Endothelial cell of umbilical vein (primary cell): ENCODE measurements around the gene LHX4. TPM values are rescaled to one million over a fixed set of nuclear protein-coding genes. Genes with fewer than 3 reads are reported as not detected.

Source experiments
- BruUV-seq: library from RNA; stranded (reverse); fragments of 400-500 nt; replicated peaks from 2 replicates; lab custom pipeline; 2021; lab: Mats Ljungman, UMichigan
- CTCF ChIA-PET: fragments of 300-600, 350-600 bp; sonication (Branson Sonifier 250); formaldehyde crosslinking; loops from one replicate; lab custom pipeline; 2021; ENCODE audit warnings: antibody characterized with exemption, inconsistent platforms; lab: Charles Lee
- POLR2A ChIA-PET: fragments of 300-600, 350-600 bp; sonication (Branson Sonifier 250); formaldehyde crosslinking; loops from one replicate; lab custom pipeline; 2021; ENCODE audit warnings: antibody characterized with exemption, inconsistent platforms; lab: Charles Lee
- DNase-seq: peaks from one replicate; pipeline ENCODE4 v3.0.0-alpha.2; 2011; ENCODE audit warnings: low read depth, low spot score
- FAIRE-seq: peaks from 2 replicates; lab custom pipeline; 2011; peaks lifted over from hg19 to GRCh38; lab: Jason Lieb, UNC
- H2AFZ ChIP-seq: 2 replicates; pipeline ENCODE4 v1.6.0; 2012; ENCODE audit warnings: low read depth, low read length, control low read depth, inconsistent platforms
- H3K27ac ChIP-seq: 2 replicates; pipeline ENCODE4 v1.5.1; 2011; ENCODE audit warnings: low read depth, mild to moderate bottlenecking, control low read depth, low read length, moderate library complexity; ENCODE audit not compliant: insufficient read depth
- H3K27me3 ChIP-seq, 2 experiments: 2 replicates each; pipeline versions ENCODE4 v1.6.0 to v1.6.1; 2011; ENCODE audit warnings: low read length in 2 of 2, mixed read lengths in 1 of 2; ENCODE audit not compliant: control insufficient read depth in 2 of 2, insufficient read depth in 2 of 2
- H3K36me3 ChIP-seq, 2 experiments: 2 replicates in 1 of 2; 3 replicates in 1 of 2; pipeline ENCODE4 v1.5.1; 2011; ENCODE audit warnings: low read length in 2 of 2, mild to moderate bottlenecking in 1 of 2, moderate library complexity in 1 of 2; ENCODE audit not compliant: control insufficient read depth in 2 of 2, insufficient read depth in 2 of 2; ENCODE audit errors: extremely low read depth in 1 of 2
- H3K4me1 ChIP-seq: 3 replicates; pipeline ENCODE4 v1.5.1; 2011; ENCODE audit warnings: mild to moderate bottlenecking, low read length; ENCODE audit not compliant: control insufficient read depth, insufficient read depth; ENCODE audit errors: extremely low read depth
- H3K4me2 ChIP-seq: 2 replicates; pipeline ENCODE4 v1.6.1; 2011; ENCODE audit warnings: low read length, control low read depth, mixed read lengths; ENCODE audit not compliant: insufficient read depth
- H3K4me3 ChIP-seq, 3 experiments: fragments of 200-600 bp in 1 of 3; sonication (generic), shearing (Covaris generic) in 1 of 3; replicated peaks in 1 of 3; 2 replicates each; pipeline ENCODE4 v1.5.1; 2011 to 2016; ENCODE audit warnings: control low read depth in 3 of 3, low read length in 3 of 3, mild to moderate bottlenecking in 2 of 3, inconsistent platforms in 1 of 3, low read depth in 1 of 3, moderate library complexity in 1 of 3; ENCODE audit not compliant: insufficient read depth in 1 of 3
- H3K79me2 ChIP-seq: 2 replicates; pipeline ENCODE4 v1.6.0; 2012; ENCODE audit warnings: low read length, inconsistent platforms; ENCODE audit not compliant: control insufficient read depth, insufficient read depth
- H3K9ac ChIP-seq: replicated peaks from 2 replicates; pipeline ENCODE3; 2011; ENCODE audit warnings: low read length, control low read depth; ENCODE audit not compliant: insufficient read depth; ENCODE audit errors: extremely low read depth
- H3K9me1 ChIP-seq: replicated peaks from 3 replicates; pipeline ENCODE4 v1.6.0; 2011; ENCODE audit warnings: mild to moderate bottlenecking, low read length; ENCODE audit not compliant: control insufficient read depth, insufficient read depth; ENCODE audit errors: extremely low read depth
- H3K9me3 ChIP-seq: replicated peaks from 2 replicates; pipeline ENCODE4 v1.5.1; 2012; ENCODE audit warnings: low read length, inconsistent platforms; ENCODE audit not compliant: control insufficient read depth, insufficient read depth
- H4K20me1 ChIP-seq: replicated peaks from 2 replicates; pipeline ENCODE3; 2011; ENCODE audit warnings: mild to moderate bottlenecking, low read length; ENCODE audit not compliant: control insufficient read depth, insufficient read depth; ENCODE audit errors: extremely low read depth
- CTCF ChIP-seq, 2 donors: IDR thresholded peaks; 1 replicate in 1 of 2; 2 replicates in 1 of 2; pipeline ENCODE4 v1.5.1; 2011; ENCODE audit warnings: low read length in 2 of 2, mild to moderate bottlenecking in 2 of 2, moderate library complexity in 2 of 2, control low read depth in 1 of 2, inconsistent platforms in 1 of 2, low read depth in 1 of 2; ENCODE audit not compliant: insufficient read depth in 1 of 2; ENCODE audit errors: extremely low read depth in 1 of 2
- EZH2 ChIP-seq: IDR thresholded peaks from 2 replicates; pipeline ENCODE4 v1.6.1; 2012; ENCODE audit warnings: borderline replicate concordance, low read depth, mild to moderate bottlenecking, moderate library complexity, low read length, inconsistent platforms; ENCODE audit not compliant: severe bottlenecking
- FOS ChIP-seq: IDR thresholded peaks from 2 replicates; pipeline ENCODE4 v1.6.1; 2011; ENCODE audit warnings: mild to moderate bottlenecking, low read length, moderate library complexity, borderline replicate concordance; ENCODE audit not compliant: insufficient read depth
- GATA2 ChIP-seq: IDR thresholded peaks from 2 replicates; pipeline ENCODE4 v1.7.0; 2011; ENCODE audit warnings: low read depth, mild to moderate bottlenecking, moderate library complexity, mixed read lengths, low read length; ENCODE audit not compliant: insufficient read length, insufficient read depth
- JUN ChIP-seq: IDR thresholded peaks from 2 replicates; pipeline ENCODE4 v1.6.1; 2011; ENCODE audit warnings: borderline replicate concordance, low read depth; ENCODE audit not compliant: insufficient read length, insufficient read depth
- MAX ChIP-seq: IDR thresholded peaks from 2 replicates; pipeline ENCODE4 v1.6.1; 2011; ENCODE audit not compliant: insufficient read depth, insufficient read length
- MYC ChIP-seq: IDR thresholded peaks from one replicate; pipeline ENCODE4 v1.6.1; 2011; ENCODE audit warnings: mild to moderate bottlenecking, low read depth, low read length
- POLR2A ChIP-seq: IDR thresholded peaks from 2 replicates; pipeline ENCODE4 v1.6.1; 2012; ENCODE audit warnings: low read depth, mild to moderate bottlenecking, control low read depth, low read length
- POLR2AphosphoS5 ChIP-seq: IDR thresholded peaks from 2 replicates; pipeline ENCODE4 v1.6.1; 2012; ENCODE audit warnings: low read depth, mild to moderate bottlenecking, control low read depth, low read length, moderate library complexity; ENCODE audit not compliant: insufficient read depth
- dilution Hi-C: fragments of 300-500 bp; cut with MboI; formaldehyde crosslinking; loops from one replicate; pipeline ENCODE4 v1.15.0; 2019; ENCODE audit warnings: low sequenced_read_pairs; ENCODE audit not compliant: extremely low pct_ligation_motif_present
- intact Hi-C: fragments of 100-400 bp; cut with micrococcal nuclease; formaldehyde crosslinking; loops from one replicate; pipeline ENCODE4 v1.10.0; 2022
- polyA plus RNA-seq, 4 experiments: library from polyadenylated mRNA; depleted of rRNA in 3 of 4; stranded (reverse) in 3 of 4; unstranded in 1 of 4; fragments of >200 nt; gene quantifications; 2 replicates each; pipeline versions ENCODE4 v1.2.1 to v1.2.3, GENCODE V29; 2011 to 2012; ENCODE audit warnings: missing spikeins in 1 of 4
- total RNA-seq: library from RNA; stranded (reverse); gene quantifications from 2 replicates; pipeline ENCODE4 v1.2.3, GENCODE V29; 2021

Gene LHX4
- total and polyA plus RNA-seq, 2 donors (not counting 3 experiments of a cell fraction or from before 2014, with no cell fraction given) = not detected

DNA sequence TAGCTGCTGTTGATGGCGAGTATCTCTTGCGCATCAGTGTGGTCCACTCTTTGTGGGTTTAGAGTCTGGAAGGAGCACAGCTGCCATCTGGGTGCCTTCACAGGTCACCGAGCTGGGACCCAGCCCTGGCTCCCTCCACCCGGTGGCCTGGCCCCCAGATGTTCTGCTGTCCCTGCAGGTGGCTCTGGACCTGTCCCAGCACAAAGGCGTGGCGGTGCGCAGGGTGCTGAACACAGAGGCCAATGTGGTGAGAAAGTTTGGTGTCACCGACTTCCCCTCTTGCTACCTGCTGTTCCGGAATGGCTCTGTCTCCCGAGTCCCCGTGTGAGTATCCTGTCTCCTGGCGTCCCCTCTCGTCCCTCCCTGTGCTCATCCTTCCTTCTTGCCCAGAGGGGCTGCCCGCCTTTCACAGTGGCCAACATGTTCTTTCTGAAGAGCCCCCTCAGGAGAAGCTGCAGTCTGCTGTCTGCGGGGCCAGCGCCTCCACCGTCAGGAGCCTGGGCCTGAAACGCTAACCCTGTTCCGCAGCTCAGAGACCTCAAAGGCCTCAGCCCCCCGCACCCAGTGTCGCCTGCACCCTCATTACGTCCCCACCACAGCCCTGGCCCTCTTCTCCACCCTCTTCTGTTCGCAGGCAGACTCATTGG is 47.9 kb upstream of the LHX4 start:
- POLR2A ChIA-PET = no interaction called here
- H2AFZ ChIP-seq = no peak overlapping the region
- dilution Hi-C loops = no loop called here
- no peaks in the 10 kb centered on the region for H3K27me3 ChIP-seq
- TF ChIP-seq GATA2 (no peak), POLR2A (no peak), POLR2AphosphoS5 (no peak), MAX (no peak), FOS (no peak), JUN (no peak), CTCF (IDR thresholded peaks at IDR 0.05; ENCODE audit: extremely low read depth in 1 of 2, insufficient read depth in 1 of 2, low read depth in 1 of 2, low read length in 2 of 2) (no peak), MYC (no peak), EZH2 (no peak)
- H3K4me3 ChIP-seq = no peak overlapping the region
- no peaks in the 10 kb centered on the region for H3K9me3 ChIP-seq
- no peaks in the 10 kb centered on the region for H4K20me1 ChIP-seq
- FAIRE-seq = no peak
- CTCF ChIA-PET = interaction anchor here (1.4 to 8.9 kb wide), 8 partner anchors 15 to 367 kb away, joined by 3 to 177 read pairs (median 8); no protein-coding TSS in a partner anchor
- BruUV-seq = no TSS peak
- no peaks in the 10 kb centered on the region for H3K4me1 ChIP-seq
- no peak overlapping the region for H3K9ac ChIP-seq
- DNase-seq = no peak
- intact Hi-C loops = no loop called here
- H3K9me1 ChIP-seq = no peaks in the 10 kb centered on the region
- H3K27ac ChIP-seq = no peak overlapping the region
- H3K4me2 ChIP-seq = no peak overlapping the region
- H3K36me3 ChIP-seq = peaks cover 10 to 19% of the 10 kb centered on the region in 2 experiments
- no peaks in the 10 kb centered on the region for H3K79me2 ChIP-seq
